HepG2 (cell line): ENCODE results near the gene SPTBN2. TPM values are rescaled to one million over a fixed set of nuclear protein-coding genes. Genes with fewer than 3 reads are reported as not detected.
A peak's percentile ranks its signal among the peaks of the same experiment; 100 is the strongest.

Source experiments
- ATAD3A ChIP-seq: sonication (generic); formaldehyde crosslinking; IDR thresholded peaks from 2 replicates; pipeline ENCODE4 v1.4.0; 2020; ENCODE audit warnings: missing genetic modification reagents
- CCAR2 ChIP-seq: fragments of 200-400 bp; formaldehyde crosslinking; optimal IDR thresholded peaks from 2 replicates; pipeline ENCODE3; 2018; ENCODE audit warnings: low read depth, mild to moderate bottlenecking, low read length, moderate library complexity
- CSRNP1 ChIP-seq: sonication (generic); formaldehyde crosslinking; IDR thresholded peaks from 2 replicates; pipeline ENCODE4 v1.8.1; 2023; ENCODE audit warnings: mild to moderate bottlenecking, missing genetic modification reagents
- DMAP1 ChIP-seq: IDR thresholded peaks from 2 replicates; pipeline ENCODE4 v1.6.1; 2016
- EEA1 ChIP-seq: sonication (generic); formaldehyde crosslinking; IDR thresholded peaks from 2 replicates; pipeline ENCODE4 v1.5.1; 2020; ENCODE audit warnings: mild to moderate bottlenecking, missing genetic modification reagents, borderline replicate concordance
- ETS1 ChIP-seq: sonication (generic); formaldehyde crosslinking; IDR thresholded peaks from 2 replicates; pipeline ENCODE4 v1.4.0; 2020; ENCODE audit warnings: missing genetic modification reagents
- HNRNPLL ChIP-seq: fragments of 200-400 bp; formaldehyde crosslinking; IDR thresholded peaks from 2 replicates; pipeline ENCODE4 v1.6.1; 2017; ENCODE audit warnings: mild to moderate bottlenecking, low read depth, low read length; ENCODE audit not compliant: poor library complexity, severe bottlenecking
- IRX3 ChIP-seq: sonication (generic); formaldehyde crosslinking; IDR thresholded peaks from 2 replicates; pipeline ENCODE4 v1.8.1; 2023; ENCODE audit warnings: mild to moderate bottlenecking, low read depth, missing genetic modification reagents, borderline replicate concordance
- MAX ChIP-seq: IDR thresholded peaks from 2 replicates; pipeline ENCODE4 v1.6.1; 2012; ENCODE audit warnings: inconsistent platforms
- MEF2D ChIP-seq: sonication (generic); formaldehyde crosslinking; IDR thresholded peaks from 2 replicates; pipeline ENCODE4 v1.5.1; 2020; ENCODE audit warnings: mild to moderate bottlenecking, missing genetic modification reagents
- NCOA5 ChIP-seq: sonication (generic); formaldehyde crosslinking; IDR thresholded peaks from 2 replicates; pipeline ENCODE4 v1.4.0; 2020; ENCODE audit warnings: missing genetic modification reagents
- PHF5A ChIP-seq: IDR thresholded peaks from one replicate; pipeline ENCODE4 v1.6.1; 2018; ENCODE audit warnings: low read depth, missing genetic modification reagents; ENCODE audit not compliant: unreplicated experiment
- SP140L ChIP-seq: sonication (generic); formaldehyde crosslinking; IDR thresholded peaks from 2 replicates; pipeline ENCODE4 v1.4.0; 2020; ENCODE audit warnings: missing genetic modification reagents, borderline replicate concordance
- SP4 ChIP-seq: sonication (generic); formaldehyde crosslinking; IDR thresholded peaks from 2 replicates; pipeline ENCODE4 v1.8.1; 2023; ENCODE audit warnings: mild to moderate bottlenecking, missing genetic modification reagents
- TERF1 ChIP-seq: sonication (generic); formaldehyde crosslinking; IDR thresholded peaks from 2 replicates; pipeline ENCODE4 v1.8.0; 2022; ENCODE audit warnings: mild to moderate bottlenecking, missing genetic modification reagents, moderate library complexity
- TFE3 ChIP-seq: IDR thresholded peaks from 2 replicates; pipeline ENCODE4 v1.6.1; 2016
- THYN1 ChIP-seq: sonication (generic); formaldehyde crosslinking; IDR thresholded peaks from 2 replicates; pipeline ENCODE4 v1.8.1; 2023; ENCODE audit warnings: low read depth, mild to moderate bottlenecking, moderate library complexity, missing genetic modification reagents, borderline replicate concordance
- YY1 ChIP-seq: IDR thresholded peaks from 2 replicates; pipeline ENCODE4 v1.6.1; 2011; ENCODE audit warnings: low read length, low read depth, moderate library complexity, mild to moderate bottlenecking; ENCODE audit not compliant: insufficient read depth, insufficient replicate concordance
- ZBTB37 ChIP-seq: sonication (generic); formaldehyde crosslinking; IDR thresholded peaks from 2 replicates; pipeline ENCODE4 v1.4.0; 2020; ENCODE audit warnings: mild to moderate bottlenecking, missing genetic modification reagents
- ZKSCAN8 ChIP-seq: IDR thresholded peaks from 2 replicates; pipeline ENCODE4 v1.6.1; 2016; ENCODE audit warnings: borderline replicate concordance, missing genetic modification reagents, missing compliant biosample characterization
- ZNF296 ChIP-seq: sonication (generic); formaldehyde crosslinking; conservative IDR thresholded peaks from 2 replicates; pipeline ENCODE4 v1.5.0; 2020; ENCODE audit warnings: mild to moderate bottlenecking, missing genetic modification reagents
- ZNF335 ChIP-seq: sonication (generic); formaldehyde crosslinking; IDR thresholded peaks from 2 replicates; pipeline ENCODE4 v1.4.0; 2020; ENCODE audit warnings: missing genetic modification reagents
- ZNF337 ChIP-seq: sonication (generic); formaldehyde crosslinking; IDR thresholded peaks from 2 replicates; pipeline ENCODE4 v1.5.1; 2020; ENCODE audit warnings: missing genetic modification reagents, low read depth, mild to moderate bottlenecking, borderline replicate concordance
- ZNF75D ChIP-seq: sonication (generic); formaldehyde crosslinking; IDR thresholded peaks from 2 replicates; pipeline ENCODE4 v1.8.1; 2023; ENCODE audit warnings: missing genetic modification reagents, mild to moderate bottlenecking, borderline replicate concordance
- polyA plus RNA-seq, 8 experiments: library from polyadenylated mRNA; depleted of rRNA in 3 of 8; stranded (reverse) in 7 of 8; unstranded in 1 of 8; fragments of >200 nt; fragmentation: Illumina TruSeq in 4 of 8; extraction: Trizol in 4 of 8; gene quantifications; 2 replicates each; pipeline versions ENCODE4 v1.2.1 to v1.2.3, GENCODE V29; 2011 to 2016; ENCODE audit warnings: low read depth in 4 of 8, missing spikeins in 1 of 8, mixed read lengths in 1 of 8; ENCODE audit not compliant: insufficient read depth in 1 of 8
- total RNA-seq, 5 experiments: library from RNA; depleted of rRNA; stranded (reverse); fragments of >200 nt; fragmentation: Illumina TruSeq; extraction: Trizol; gene quantifications; 2 replicates each; pipeline ENCODE4 v1.2.3, GENCODE V29; 2016; ENCODE audit warnings: low read depth in 1 of 5

SPTBN2 gene
- total and polyA plus RNA-seq, 2 of the 13 experiments (the other 11 are each of a cell fraction or from before 2014, with no cell fraction given): 0.65 to 4.0 TPM

GRCh38 chr11:66694732-66695207 lies 34.2 kb downstream of the SPTBN2 start (continued):
- TF ChIP-seq ETS1 (no peak), PHF5A (CRISPR knock-in tag) (no peak), IRX3 (CRISPR knock-in tag) (no peak), ZKSCAN8 (CRISPR knock-in tag) (no peak; the same call in 1 of the 2 replicates), EEA1 (CRISPR knock-in tag) (no peak), HNRNPLL (no peak), YY1 (no peak), SP140L (CRISPR knock-in tag) (no peak), MEF2D (CRISPR knock-in tag) (no peak), ZNF75D (CRISPR knock-in tag) (no peak), TFE3 (CRISPR knock-in tag) (peak; percentile 60; the same call in 1 of the 2 replicates), DMAP1 (no peak), ATAD3A (CRISPR knock-in tag) (no peak), CCAR2 (no peak), SP4 (CRISPR knock-in tag) (no peak), ZNF296 (CRISPR knock-in tag) (no peak), ZNF335 (no peak), NCOA5 (CRISPR knock-in tag) (no peak), ZNF337 (no peak), ZBTB37 (CRISPR knock-in tag) (no peak), THYN1 (CRISPR knock-in tag) (no peak), CSRNP1 (CRISPR knock-in tag) (no peak), TERF1 (CRISPR knock-in tag) (no peak), MAX (peak; percentile 14; the same call in 1 of the 2 replicates)
